ENCODE measurements around the gene EFL1.

Gene EFL1

DNA sequence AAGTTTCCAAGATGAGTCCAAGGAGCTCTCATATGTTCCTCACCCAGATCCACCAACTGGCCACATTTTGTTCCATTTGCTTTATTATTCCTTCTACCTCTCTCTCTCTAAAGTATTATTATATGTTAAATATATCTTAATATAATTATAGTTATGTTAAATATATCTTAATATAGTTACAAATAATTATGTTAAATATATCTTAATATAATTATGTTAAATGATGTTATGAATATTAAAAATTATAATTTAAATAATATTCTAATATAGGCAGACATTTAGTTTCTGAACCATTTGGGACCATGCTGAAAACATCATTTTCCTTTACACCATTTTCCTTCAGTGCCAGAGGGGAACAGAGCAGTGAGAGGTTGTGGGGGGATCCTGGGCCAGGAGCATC is 166.7 kb downstream of the EFL1 start:
- no peak for TF ChIP-seq SUZ12 (IDR thresholded peaks at IDR 0.05; ENCODE audit: extremely low read depth, insufficient read depth, insufficient read length)
- no peak for TF ChIP-seq ZNF274 (IDR thresholded peaks at IDR 0.05; ENCODE audit: low read depth, low read length)
- TF ChIP-seq YY1 (IDR thresholded peaks at IDR 0.05; ENCODE audit: insufficient read depth, insufficient read length), result no peak
- no peaks in the 10 kb centered on the region for H3K27me3 ChIP-seq (ENCODE audit: insufficient read depth, insufficient read length)
- peaks cover 6% of the 10 kb centered on the region for H3K4me1 ChIP-seq (ENCODE audit: insufficient read depth, insufficient read length)
- DNase-seq (ENCODE audit: low read depth, low spot score), result no peak
- H3K4me3 ChIP-seq (ENCODE audit: insufficient read length, low read depth), result no peak overlapping the region
- H3K36me3 ChIP-seq (ENCODE audit: insufficient read depth, insufficient read length, low read length), result no peaks in the 10 kb centered on the region
- no peak overlapping the region for H3K9ac ChIP-seq (ENCODE audit: insufficient read length, low read depth)
- no peaks in the 10 kb centered on the region for H3K9me3 ChIP-seq (ENCODE audit: insufficient read depth, low read length)

DNA sequence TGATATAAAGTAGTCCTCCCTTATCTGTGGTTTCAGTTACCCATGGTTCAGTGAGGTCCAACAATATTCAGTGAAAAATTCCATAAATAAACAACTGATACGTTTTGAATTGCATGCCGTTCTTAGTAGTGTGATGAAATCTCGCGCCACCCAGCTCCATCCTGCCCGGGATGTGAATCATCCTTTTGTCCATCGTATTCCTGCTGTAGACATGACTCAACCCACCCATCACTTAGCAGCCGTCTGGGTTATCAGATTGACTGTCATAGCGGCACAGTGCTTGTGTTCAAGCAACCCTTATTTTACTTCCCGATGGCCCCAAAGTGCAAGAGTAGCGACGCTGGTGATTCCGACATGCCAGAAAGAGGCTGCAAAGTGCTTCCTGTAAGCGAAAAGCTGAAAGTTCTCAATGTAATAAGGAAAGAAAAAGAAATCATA is 168.7 kb downstream of the EFL1 start:
- Histone ChIP-seq H3K36me3 (ENCODE audit: insufficient read depth, insufficient read length, low read length) (no peaks in the 10 kb centered on the region), H3K4me1 (ENCODE audit: insufficient read depth, insufficient read length) (no peaks in the 10 kb centered on the region), H3K4me3 (ENCODE audit: insufficient read length, low read depth) (no peak overlapping the region), H3K9me3 (ENCODE audit: insufficient read depth, low read length) (no peaks in the 10 kb centered on the region), H3K27me3 (ENCODE audit: insufficient read depth, insufficient read length) (no peaks in the 10 kb centered on the region), H3K9ac (ENCODE audit: insufficient read length, low read depth) (no peak overlapping the region)
- no peak for DNase-seq (ENCODE audit: low read depth, low spot score)
- no peak for TF ChIP-seq SUZ12 (IDR thresholded peaks at IDR 0.05; ENCODE audit: extremely low read depth, insufficient read depth, insufficient read length)
- TF ChIP-seq YY1 (IDR thresholded peaks at IDR 0.05; ENCODE audit: insufficient read depth, insufficient read length), result no peak
- TF ChIP-seq ZNF274 (IDR thresholded peaks at IDR 0.05; ENCODE audit: low read depth, low read length), result no peak

DNA sequence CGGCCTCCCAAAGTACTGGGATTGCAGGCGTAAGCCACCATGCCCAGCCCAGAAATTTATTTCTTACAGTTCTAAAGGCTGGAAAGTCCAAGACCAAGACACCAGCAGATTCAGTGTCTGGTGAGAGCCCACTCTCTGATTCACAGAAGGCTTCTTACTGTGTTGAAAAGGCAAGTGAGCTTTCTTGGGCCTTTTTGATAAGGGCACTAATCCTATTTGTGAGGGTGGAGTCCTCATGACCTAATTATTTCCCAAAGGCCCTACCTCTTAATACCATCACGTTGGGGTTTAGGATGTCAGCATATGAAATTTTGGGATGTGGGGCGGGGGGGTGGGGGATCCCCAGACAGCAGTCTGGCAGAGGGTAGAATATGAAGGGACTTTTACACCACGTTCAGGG is 169.2 kb downstream of the EFL1 start:
- Histone ChIP-seq H3K4me1 (ENCODE audit: insufficient read depth, insufficient read length) (no peaks in the 10 kb centered on the region), H3K36me3 (ENCODE audit: insufficient read depth, insufficient read length, low read length) (no peaks in the 10 kb centered on the region), H3K27me3 (ENCODE audit: insufficient read depth, insufficient read length) (no peaks in the 10 kb centered on the region), H3K4me3 (ENCODE audit: insufficient read length, low read depth) (no peak overlapping the region), H3K9ac (ENCODE audit: insufficient read length, low read depth) (no peak overlapping the region), H3K9me3 (ENCODE audit: insufficient read depth, low read length) (no peaks in the 10 kb centered on the region)
- DNase-seq (ENCODE audit: low read depth, low spot score), result no peak
- no peak for TF ChIP-seq YY1 (IDR thresholded peaks at IDR 0.05; ENCODE audit: insufficient read depth, insufficient read length)
- no peak for TF ChIP-seq ZNF274 (IDR thresholded peaks at IDR 0.05; ENCODE audit: low read depth, low read length)
- no peak for TF ChIP-seq SUZ12 (IDR thresholded peaks at IDR 0.05; ENCODE audit: extremely low read depth, insufficient read depth, insufficient read length)

- no peak overlapping the region for H3K4me3 ChIP-seq (ENCODE audit: insufficient read length, low read depth)
- H3K9ac ChIP-seq (ENCODE audit: insufficient read length, low read depth), result no peak overlapping the region
- TF ChIP-seq ZNF274 (IDR thresholded peaks at IDR 0.05; ENCODE audit: low read depth, low read length) (no peak), SUZ12 (IDR thresholded peaks at IDR 0.05; ENCODE audit: extremely low read depth, insufficient read depth, insufficient read length) (no peak), YY1 (IDR thresholded peaks at IDR 0.05; ENCODE audit: insufficient read depth, insufficient read length) (no peak)
- DNase-seq (ENCODE audit: low read depth, low spot score), result no peak
- no peaks in the 10 kb centered on the region for H3K4me1 ChIP-seq (ENCODE audit: insufficient read depth, insufficient read length)
- no peaks in the 10 kb centered on the region for H3K36me3 ChIP-seq (ENCODE audit: insufficient read depth, insufficient read length, low read length)
- H3K27me3 ChIP-seq (ENCODE audit: insufficient read depth, insufficient read length), result no peaks in the 10 kb centered on the region
- no peaks in the 10 kb centered on the region for H3K9me3 ChIP-seq (ENCODE audit: insufficient read depth, low read length)
These were observed 170.8 kb downstream of the EFL1 start for GRCh38 chr15:82091636-82092140.

GRCh38 chr15:82086243-82086995 is 176.1 kb downstream of the EFL1 start:
- Histone ChIP-seq H3K4me3 (ENCODE audit: insufficient read length, low read depth) (no peak overlapping the region), H3K27me3 (ENCODE audit: insufficient read depth, insufficient read length) (no peaks in the 10 kb centered on the region), H3K4me1 (ENCODE audit: insufficient read depth, insufficient read length) (peaks cover 4% of the 10 kb centered on the region), H3K9ac (ENCODE audit: insufficient read length, low read depth) (no peak overlapping the region), H3K9me3 (ENCODE audit: insufficient read depth, low read length) (no peaks in the 10 kb centered on the region), H3K36me3 (ENCODE audit: insufficient read depth, insufficient read length, low read length) (no peaks in the 10 kb centered on the region)
- TF ChIP-seq ZNF274 (IDR thresholded peaks at IDR 0.05; ENCODE audit: low read depth, low read length), result no peak
- TF ChIP-seq YY1 (IDR thresholded peaks at IDR 0.05; ENCODE audit: insufficient read depth, insufficient read length), result no peak
- no peak for DNase-seq (ENCODE audit: low read depth, low spot score)

- H3K4me3 ChIP-seq (ENCODE audit: insufficient read length, low read depth), result no peak overlapping the region
- TF ChIP-seq SUZ12 (IDR thresholded peaks at IDR 0.05; ENCODE audit: extremely low read depth, insufficient read depth, insufficient read length), result no peak
- TF ChIP-seq ZNF274 (IDR thresholded peaks at IDR 0.05; ENCODE audit: low read depth, low read length), result no peak
- TF ChIP-seq YY1 (IDR thresholded peaks at IDR 0.05; ENCODE audit: insufficient read depth, insufficient read length), result no peak
- H3K9ac ChIP-seq (ENCODE audit: insufficient read length, low read depth), result no peak overlapping the region
- no peaks in the 10 kb centered on the region for H3K36me3 ChIP-seq (ENCODE audit: insufficient read depth, insufficient read length, low read length)
- H3K9me3 ChIP-seq (ENCODE audit: insufficient read depth, low read length), result no peaks in the 10 kb centered on the region
- no peaks in the 10 kb centered on the region for H3K27me3 ChIP-seq (ENCODE audit: insufficient read depth, insufficient read length)
- H3K4me1 ChIP-seq (ENCODE audit: insufficient read depth, insufficient read length), result peaks cover 4% of the 10 kb centered on the region
- DNase-seq (ENCODE audit: low read depth, low spot score), result peak; percentile 63
These were observed 180.4 kb downstream of the EFL1 start for GRCh38 chr15:82081914-82082762.

DNA sequence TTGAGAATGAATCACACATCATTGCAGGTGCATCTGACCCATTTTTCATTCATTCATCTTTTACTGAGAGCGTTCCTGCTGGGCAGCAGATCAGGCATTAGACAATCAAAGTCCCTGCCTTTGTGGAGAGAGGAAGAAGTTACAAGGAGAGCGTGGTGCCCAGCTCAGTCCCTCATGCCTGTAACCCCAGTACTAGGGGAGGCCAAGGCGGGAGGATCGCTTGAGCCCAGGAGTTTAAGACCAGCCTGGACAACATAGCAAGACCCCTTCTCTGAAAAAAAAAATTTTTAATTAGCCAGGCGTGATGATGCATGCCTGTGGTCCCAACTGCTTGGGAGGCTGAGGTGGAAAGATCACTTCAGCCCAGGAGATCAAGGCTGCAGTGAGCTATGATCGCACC is 181.8 kb downstream of the EFL1 start:
- Histone ChIP-seq H3K9ac (ENCODE audit: insufficient read length, low read depth) (no peak overlapping the region), H3K36me3 (ENCODE audit: insufficient read depth, insufficient read length, low read length) (no peaks in the 10 kb centered on the region), H3K27me3 (ENCODE audit: insufficient read depth, insufficient read length) (no peaks in the 10 kb centered on the region), H3K4me3 (ENCODE audit: insufficient read length, low read depth) (no peak overlapping the region), H3K9me3 (ENCODE audit: insufficient read depth, low read length) (no peaks in the 10 kb centered on the region), H3K4me1 (ENCODE audit: insufficient read depth, insufficient read length) (peaks cover 4% of the 10 kb centered on the region)
- TF ChIP-seq YY1 (IDR thresholded peaks at IDR 0.05; ENCODE audit: insufficient read depth, insufficient read length) (no peak), ZNF274 (IDR thresholded peaks at IDR 0.05; ENCODE audit: low read depth, low read length) (no peak), SUZ12 (IDR thresholded peaks at IDR 0.05; ENCODE audit: extremely low read depth, insufficient read depth, insufficient read length) (no peak)
- DNase-seq (ENCODE audit: low read depth, low spot score), result no peak

Data from NT2/D1 (cell line).